Naive thymus-derived CD4-positive, alpha-beta T cell (primary cell): ENCODE data around the gene EML6. TPM values are rescaled to one million over a fixed set of nuclear protein-coding genes. Genes with fewer than 3 reads are reported as not detected.
"Not testable (repeated sequence)": the region's sequence is repeated elsewhere in the genome, so short reads cannot be mapped to it uniquely, and the experiment has no call there.

Source experiments
- ATAC-seq: fragments of 150-1000 bp; cut with Tn5 transposase; 2 replicates; pipeline ENCODE4 v1.10.0; 2021; ENCODE audit warnings: mild to moderate bottlenecking, moderate library complexity
- CTCF ChIA-PET: fragments of 350-600 bp; sonication (Branson Sonifier 250); formaldehyde crosslinking; loops from one replicate; lab custom pipeline; 2021; ENCODE audit warnings: antibody characterized with exemption; lab: Charles Lee
- POLR2A ChIA-PET: fragments of 350-600 bp; sonication (Branson Sonifier 250); formaldehyde crosslinking; loops from one replicate; lab custom pipeline; 2021; ENCODE audit warnings: antibody characterized with exemption, inconsistent platforms; lab: Charles Lee
- DNase-seq, 9 donors: peaks; one replicate each; pipeline versions ENCODE4 v3.0.0 to v3.0.0-alpha.2; 2020 to 2022; ENCODE audit warnings: mixed read lengths in 1 of 9
- H3K27ac ChIP-seq: one replicate; pipeline ENCODE4 v1.7.0; 2013; ENCODE audit warnings: mild to moderate bottlenecking, low read depth, low read length, moderate library complexity
- H3K27me3 ChIP-seq, 2 donors: one replicate each; pipeline ENCODE4 v1.7.0; 2013; ENCODE audit warnings: low read length in 2 of 2, mild to moderate bottlenecking in 2 of 2, moderate library complexity in 2 of 2; ENCODE audit not compliant: control insufficient read depth in 2 of 2, insufficient read depth in 2 of 2
- H3K36me3 ChIP-seq, 3 experiments: 1 replicate in 2 of 3; 2 replicates in 1 of 3; pipeline ENCODE4 v1.7.0; 2013; ENCODE audit warnings: low read length in 3 of 3, mild to moderate bottlenecking in 3 of 3, moderate library complexity in 1 of 3; ENCODE audit not compliant: insufficient read depth in 3 of 3, control insufficient read depth in 2 of 3
- H3K4me1 ChIP-seq, 2 donors: one replicate each; pipeline ENCODE4 v1.7.0; 2013; ENCODE audit warnings: low read length in 2 of 2, mild to moderate bottlenecking in 2 of 2, moderate library complexity in 1 of 2; ENCODE audit not compliant: control insufficient read depth in 2 of 2, insufficient read depth in 2 of 2
- H3K4me3 ChIP-seq: 2 replicates; pipeline ENCODE4 v1.7.0; 2013; ENCODE audit warnings: mild to moderate bottlenecking, low read length
- H3K9me3 ChIP-seq, 3 experiments: 1 replicate in 2 of 3; 2 replicates in 1 of 3; pipeline ENCODE4 v1.7.0; 2013; ENCODE audit warnings: low read length in 3 of 3; ENCODE audit not compliant: control insufficient read depth in 2 of 3
- H3K27ac Mint-ChIP-seq, 9 donors: one replicate each; pipeline ENCODE4 v1.8.0; 2020 to 2022; ENCODE audit warnings: mixed read lengths in 9 of 9, mild to moderate bottlenecking in 8 of 9, moderate library complexity in 5 of 9, inconsistent platforms in 2 of 9
- H3K27me3 Mint-ChIP-seq, 5 donors: one replicate each; pipeline ENCODE4 v1.8.0; 2021 to 2022; ENCODE audit warnings: mixed read lengths in 5 of 5, mild to moderate bottlenecking in 1 of 5
- H3K36me3 Mint-ChIP-seq, 5 donors: one replicate each; pipeline ENCODE4 v1.8.0; 2020 to 2022; ENCODE audit warnings: mixed read lengths in 5 of 5, mild to moderate bottlenecking in 3 of 5, inconsistent platforms in 1 of 5
- H3K4me1 Mint-ChIP-seq, 7 donors: one replicate each; pipeline ENCODE4 v1.8.0; 2020 to 2022; ENCODE audit warnings: mixed read lengths in 7 of 7, mild to moderate bottlenecking in 3 of 7, inconsistent platforms in 1 of 7
- H3K4me3 Mint-ChIP-seq, 10 donors: one replicate each; pipeline ENCODE4 v1.8.0; 2020 to 2022; ENCODE audit warnings: mild to moderate bottlenecking in 10 of 10, mixed read lengths in 10 of 10, moderate library complexity in 6 of 10, inconsistent platforms in 2 of 10
- H3K9me3 Mint-ChIP-seq, 11 donors: one replicate each; pipeline ENCODE4 v1.8.0; 2020 to 2022; ENCODE audit warnings: mixed read lengths in 11 of 11, mild to moderate bottlenecking in 4 of 11, inconsistent platforms in 1 of 11, moderate library complexity in 1 of 11
- intact Hi-C, 2 donors: fragments of 100-400 bp; cut with micrococcal nuclease; formaldehyde crosslinking; loops; one replicate each; pipeline ENCODE4 v1.15.1; 2023
- polyA plus RNA-seq, 2 donors: library from polyadenylated mRNA; unstranded; fragments of 300-500 nt; fragmentation: Illumina TruSeq; gene quantifications; one replicate each; pipeline ENCODE4 v1.2.3, GENCODE V29; 2021
- total RNA-seq, 6 experiments: library from RNA in 5 of 6; stranded (reverse) in 5 of 6; gene quantifications; 1 replicate in 5 of 6; 2 replicates in 1 of 6; pipeline ENCODE4 v1.2.3 and lab custom pipeline; 2021 to 2026

Gene EML6
- total and polyA plus RNA-seq, 7 experiments from 2014 or later, result 0.32 to 2.5 (median 1.5) TPM; not detected in 2

DNA sequence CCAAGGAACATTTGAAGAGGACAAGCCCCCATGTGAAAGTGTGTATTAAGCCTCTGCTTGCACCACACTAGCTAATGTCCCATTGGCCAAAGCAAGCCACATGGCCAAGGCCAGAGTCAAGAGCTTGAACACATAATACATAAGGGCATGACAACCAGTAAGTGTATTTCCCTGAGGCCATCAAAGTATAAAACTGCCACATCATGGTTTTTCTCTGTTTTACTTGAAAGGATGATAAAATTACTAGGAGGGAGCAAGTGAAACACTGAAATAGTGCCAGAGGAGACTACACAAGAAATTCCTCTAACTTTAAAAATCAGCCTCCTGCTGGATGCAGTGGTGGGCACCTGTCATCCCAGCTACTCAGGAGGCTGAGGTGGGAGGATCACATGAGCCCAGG lies 30.9 kb upstream of the EML6 start:
- CTCF ChIA-PET, result interaction anchor here (0.6 to 2.2 kb wide), 3 partner anchors 9 to 154 kb away, joined by 3 to 7 read pairs (median 3); no protein-coding TSS in a partner anchor

DNA sequence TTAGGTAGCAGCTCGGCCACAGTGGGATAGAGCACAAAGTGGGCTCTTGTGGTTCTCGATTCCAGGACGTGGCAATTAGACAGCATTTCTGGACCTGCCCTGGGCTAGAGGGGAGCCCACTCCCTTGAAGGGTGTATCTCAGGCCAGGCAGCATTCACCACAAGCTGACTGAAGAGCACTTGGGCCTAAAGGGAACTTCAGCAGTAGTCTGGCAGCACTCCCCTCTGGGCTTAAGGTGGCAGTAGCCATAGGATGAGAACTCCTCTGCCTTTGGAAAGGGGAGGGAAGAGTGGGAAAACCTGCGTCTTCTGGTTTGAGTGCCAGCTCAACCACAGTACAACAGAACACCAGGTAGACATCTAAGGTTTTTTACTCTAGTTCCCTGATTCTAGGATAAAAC lies 28.1 kb upstream of the EML6 start:
- Histone ChIP-seq H3K4me3 (no peak overlapping the region), H3K9me3 (no peaks in the 10 kb centered on the region), H3K4me1 (no peaks in the 10 kb centered on the region), H3K27me3 (no peaks in the 10 kb centered on the region), H3K27ac (no peak overlapping the region), H3K36me3 (no peaks in the 10 kb centered on the region)
- ChIA-PET CTCF (interaction anchor here (1.3 kb wide), 1 partner anchor 9 kb away, joined by 5 read pairs; no protein-coding TSS in a partner anchor), POLR2A (no interaction called here)
- Mint-ChIP-seq H3K27ac (no peak overlapping the region), H3K27me3 (peaks cover 0 to 43% (median 7%) of the 10 kb centered on the region in 5 donors), H3K4me3 (no peak overlapping the region), H3K9me3 (no peaks in the 10 kb centered on the region), H3K36me3 (peaks cover 0 to 2% (median 0%) of the 10 kb centered on the region in 5 donors), H3K4me1 (peaks cover 0 to 3% (median 0%) of the 10 kb centered on the region in 7 donors)
- intact Hi-C loops, result no loop called here
- DNase-seq (no peak), ATAC-seq (no peak)

More for the DNA sequence above, 30.9 kb upstream of the EML6 start:
- intact Hi-C loops, result no loop called here
- POLR2A ChIA-PET, result interaction anchor here (0.6 kb wide), 1 partner anchor 16 kb away, joined by 3 read pairs; no protein-coding TSS in a partner anchor
- Mint-ChIP-seq H3K4me3 (no peak overlapping the region), H3K27ac (no peak overlapping the region), H3K27me3 (peaks cover 0 to 49% (median 12%) of the 10 kb centered on the region in 5 donors), H3K9me3 (peaks cover 0 to 2% (median 0%) of the 10 kb centered on the region in 11 donors), H3K4me1 (peaks cover 0 to 19% (median 2%) of the 10 kb centered on the region in 7 donors), H3K36me3 (peaks cover 0 to 3% (median 0%) of the 10 kb centered on the region in 5 donors)
- DNase-seq, result no peak
- Histone ChIP-seq H3K36me3 (no peaks in the 10 kb centered on the region), H3K27me3 (no peaks in the 10 kb centered on the region), H3K4me1 (no peaks in the 10 kb centered on the region), H3K9me3 (no peaks in the 10 kb centered on the region), H3K4me3 (no peak overlapping the region), H3K27ac (no peak overlapping the region)
- no peak for ATAC-seq

DNA sequence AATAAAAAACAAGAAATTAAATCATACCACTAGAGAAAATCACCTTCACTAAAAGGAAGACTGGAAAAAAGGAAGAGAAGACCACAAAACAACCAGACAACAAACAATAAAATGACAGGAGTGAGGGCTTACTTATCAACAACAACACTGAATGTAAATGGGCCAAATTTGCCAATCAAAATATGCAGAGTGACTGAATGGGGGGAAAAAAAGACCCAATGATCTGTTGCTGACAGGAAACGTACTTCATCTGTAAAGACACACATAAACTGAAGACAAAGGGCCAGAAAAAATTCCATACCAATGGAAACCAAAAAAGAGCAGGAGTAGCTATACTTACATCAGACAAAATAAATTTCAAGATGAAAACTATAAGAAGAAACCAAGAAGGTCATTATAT lies 25.5 kb upstream of the EML6 start:
- intact Hi-C loops, result loop anchor here in 1 of 2 donors (2.0 kb wide), 1 partner anchor 15 kb away; no protein-coding TSS in a partner anchor
- Mint-ChIP-seq H3K36me3 (peaks cover 0 to 2% (median 0%) of the 10 kb centered on the region in 5 donors), H3K27me3 (peaks cover 0 to 59% (median 7%) of the 10 kb centered on the region in 5 donors), H3K4me3 (no peak overlapping the region), H3K4me1 (peaks cover 0 to 3% (median 0%) of the 10 kb centered on the region in 7 donors), H3K9me3 (no peaks in the 10 kb centered on the region), H3K27ac (no peak overlapping the region)
- CTCF ChIA-PET, result no interaction called here
- H3K4me3 ChIP-seq, result no peak overlapping the region
- H3K27me3 ChIP-seq, result no peaks in the 10 kb centered on the region
- H3K4me1 ChIP-seq, result no peaks in the 10 kb centered on the region
- POLR2A ChIA-PET, result no interaction called here
- H3K27ac ChIP-seq, result no peak overlapping the region
- no peaks in the 10 kb centered on the region for H3K36me3 ChIP-seq
- no peaks in the 10 kb centered on the region for H3K9me3 ChIP-seq
- DNase-seq, result no peak
- ATAC-seq, result no peak

DNA sequence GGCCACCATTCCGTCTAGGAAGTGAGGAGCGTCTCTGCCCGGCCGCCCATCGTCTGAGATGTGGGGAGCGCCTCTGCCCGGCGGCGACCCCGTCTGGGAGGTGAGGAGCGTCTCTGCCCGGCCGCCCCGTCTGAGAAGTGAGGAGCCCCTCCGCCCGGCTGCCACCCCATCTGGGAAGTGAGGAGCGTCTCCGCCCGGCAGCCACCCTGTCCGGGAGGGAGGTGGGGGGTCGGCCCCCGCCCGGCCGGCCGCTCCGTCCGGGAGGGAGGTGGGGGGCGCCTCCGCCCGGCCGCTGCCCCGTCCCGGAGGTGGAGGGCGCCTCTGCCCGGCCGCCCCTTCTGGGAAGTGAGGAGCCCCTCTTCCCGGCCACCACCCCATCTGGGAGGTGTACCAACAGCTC lies 24.5 kb upstream of the EML6 start:
- H3K27ac ChIP-seq, H3K4me3 Mint-ChIP-seq, POLR2A ChIA-PET, H3K4me3 ChIP-seq, H3K4me1 Mint-ChIP-seq, H3K27me3 ChIP-seq, DNase-seq, H3K9me3 Mint-ChIP-seq, H3K9me3 ChIP-seq, ATAC-seq, H3K36me3 ChIP-seq, H3K36me3 Mint-ChIP-seq, H3K4me1 ChIP-seq, H3K27ac Mint-ChIP-seq, CTCF ChIA-PET, intact Hi-C loops: not testable (repeated sequence)
- peaks cover 0 to 55% (median 7%) of the 10 kb centered on the region in 5 donors for H3K27me3 Mint-ChIP-seq

DNA sequence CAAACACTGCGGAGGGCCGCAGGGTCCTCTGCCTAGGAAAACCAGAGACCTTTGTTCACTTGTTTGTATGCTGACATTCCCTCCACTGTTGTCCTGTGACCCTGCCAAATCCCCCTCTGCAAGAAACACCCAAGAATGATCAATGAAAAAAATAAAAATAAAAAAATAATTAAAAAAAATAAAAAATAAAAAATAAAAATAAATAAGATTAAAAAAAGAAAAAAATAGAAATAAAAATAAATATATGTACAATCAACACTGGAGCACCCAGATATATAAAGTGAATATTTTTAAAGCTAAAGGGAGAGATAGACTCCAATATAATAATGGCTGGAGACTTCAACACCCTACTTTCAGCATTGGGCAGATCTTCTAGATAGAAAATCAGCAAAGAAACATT lies 23.8 kb upstream of the EML6 start:
- H3K4me3 Mint-ChIP-seq, result no peak overlapping the region
- no peaks in the 10 kb centered on the region for H3K36me3 Mint-ChIP-seq
- H3K27me3 ChIP-seq, result no peaks in the 10 kb centered on the region
- no peaks in the 10 kb centered on the region for H3K9me3 Mint-ChIP-seq
- POLR2A ChIA-PET, result no interaction called here
- H3K27ac ChIP-seq, result no peak overlapping the region
- peaks cover 0 to 55% (median 7%) of the 10 kb centered on the region in 5 donors for H3K27me3 Mint-ChIP-seq
- intact Hi-C loops, result loop anchor here in 1 of 2 donors (5.0 to 10.0 kb wide), 2 partner anchors 32 to 785 kb away; no protein-coding TSS in a partner anchor
- ATAC-seq, result no peak
- H3K4me1 ChIP-seq, result no peaks in the 10 kb centered on the region
- H3K27ac Mint-ChIP-seq, result no peak overlapping the region
- no peak for DNase-seq
- H3K4me1 Mint-ChIP-seq, result peaks cover 0 to 2% (median 0%) of the 10 kb centered on the region in 7 donors
- H3K4me3 ChIP-seq, result no peak overlapping the region
- CTCF ChIA-PET, result no interaction called here
- no peaks in the 10 kb centered on the region for H3K9me3 ChIP-seq
- no peaks in the 10 kb centered on the region for H3K36me3 ChIP-seq

DNA sequence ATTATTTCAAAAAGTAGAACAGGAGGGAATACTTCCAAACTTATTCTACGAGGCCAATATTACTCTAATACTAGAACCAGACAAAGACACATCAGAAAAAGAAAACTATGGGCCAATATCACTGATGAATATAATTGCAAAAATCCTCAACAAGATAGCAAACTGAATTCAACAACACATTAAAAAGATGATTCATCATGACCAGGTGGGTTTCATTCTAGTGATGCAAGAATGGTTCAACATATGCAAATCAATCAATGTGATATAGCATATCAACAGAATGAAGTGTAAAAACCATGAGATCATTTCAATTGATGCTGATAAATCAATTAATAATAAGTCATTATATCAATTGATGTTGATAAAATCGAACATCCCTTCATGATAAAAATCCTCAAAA lies 22.4 kb upstream of the EML6 start:
- ATAC-seq (no peak), DNase-seq (no peak)
- Mint-ChIP-seq H3K9me3 (no peaks in the 10 kb centered on the region), H3K27me3 (peaks cover 0 to 52% (median 2%) of the 10 kb centered on the region in 5 donors), H3K4me3 (no peak overlapping the region), H3K27ac (no peak overlapping the region), H3K4me1 (peaks cover 0 to 2% (median 0%) of the 10 kb centered on the region in 7 donors), H3K36me3 (no peaks in the 10 kb centered on the region)
- POLR2A ChIA-PET, result no interaction called here
- no peaks in the 10 kb centered on the region for H3K9me3 ChIP-seq
- no peak overlapping the region for H3K4me3 ChIP-seq
- no peak overlapping the region for H3K27ac ChIP-seq
- no peaks in the 10 kb centered on the region for H3K27me3 ChIP-seq
- H3K36me3 ChIP-seq, result no peaks in the 10 kb centered on the region
- CTCF ChIA-PET, result no interaction called here
- intact Hi-C loops, result loop anchor here in 1 of 2 donors (5.0 to 10.0 kb wide), 2 partner anchors 34 to 786 kb away; no protein-coding TSS in a partner anchor
- no peaks in the 10 kb centered on the region for H3K4me1 ChIP-seq

- H3K9me3 ChIP-seq, result no peaks in the 10 kb centered on the region
- no peak overlapping the region for H3K4me3 Mint-ChIP-seq
- no peak overlapping the region for H3K4me3 ChIP-seq
- H3K9me3 Mint-ChIP-seq, result no peaks in the 10 kb centered on the region
- POLR2A ChIA-PET, result interaction anchor here (0.6 to 0.9 kb wide), 4 partner anchors 11 to 597 kb away, joined by 3 read pairs; no protein-coding TSS in a partner anchor
- H3K4me1 Mint-ChIP-seq, result peaks cover 0 to 15% (median 0%) of the 10 kb centered on the region in 7 donors
- no peak overlapping the region for H3K27ac ChIP-seq
- CTCF ChIA-PET, result interaction anchor here (0.6 to 5.0 kb wide), 30 partner anchors 8 to 611 kb away, joined by 3 to 117 read pairs (median 4); no protein-coding TSS in a partner anchor
- no peaks in the 10 kb centered on the region for H3K36me3 Mint-ChIP-seq
- peaks cover 10 to 55% (median 11%) of the 10 kb centered on the region in 5 donors for H3K27me3 Mint-ChIP-seq
- intact Hi-C loops, result loop anchor here (1.0 to 10.0 kb wide), 13 partner anchors 23 to 789 kb away; no protein-coding TSS in a partner anchor
- DNase-seq (no peak), ATAC-seq (no peak)
- no peaks in the 10 kb centered on the region for H3K4me1 ChIP-seq
- no peak overlapping the region for H3K27ac Mint-ChIP-seq
- H3K36me3 ChIP-seq, result no peaks in the 10 kb centered on the region
- H3K27me3 ChIP-seq, result no peaks in the 10 kb centered on the region
These were observed 19.2 kb upstream of the EML6 start for GRCh38 chr2:54704238-54704637.
